BLaER1 treated with 17β-estradiol and CSF1 and Interleukin-3, amounts not matched to agents 10 nM and 100 nM (cell line): Measurements from ENCODE around the gene LYZL2.

Experiments
- H3K27ac ChIP-seq, 11 experiments: shearing (Covaris generic); formaldehyde crosslinking; 2 replicates each; pipeline ENCODE4 v1.8.1; 2022
- H3K27me3 ChIP-seq, 11 experiments: shearing (Covaris generic); formaldehyde crosslinking; 2 replicates each; pipeline ENCODE4 v1.8.1; 2022
- H3K36me3 ChIP-seq, 11 experiments: shearing (Covaris generic); formaldehyde crosslinking; 2 replicates each; pipeline ENCODE4 v1.8.1; 2022
- H3K4me1 ChIP-seq, 10 experiments: shearing (Covaris generic); formaldehyde crosslinking; 2 replicates each; pipeline ENCODE4 v1.8.1; 2022
- H3K4me2 ChIP-seq, 11 experiments: shearing (Covaris generic); formaldehyde crosslinking; 2 replicates each; pipeline ENCODE4 v1.8.1; 2022
- H3K4me3 ChIP-seq, 10 experiments: shearing (Covaris generic); formaldehyde crosslinking; 2 replicates each; pipeline ENCODE4 v1.8.1; 2022
- H3K9ac ChIP-seq, 11 experiments: shearing (Covaris generic); formaldehyde crosslinking; 2 replicates each; pipeline ENCODE4 v1.8.1; 2022
- H3K9me3 ChIP-seq, 11 experiments: shearing (Covaris generic); formaldehyde crosslinking; replicated peaks in 1 of 11; 2 replicates each; pipeline ENCODE4 v1.8.1; 2022
- H4K20me1 ChIP-seq, 11 experiments: shearing (Covaris generic); formaldehyde crosslinking; 2 replicates each; pipeline ENCODE4 v1.8.1; 2022
- Cebpa-rat ChIP-seq, 11 experiments: shearing (Covaris generic); IDR thresholded peaks; 2 replicates each; pipeline ENCODE4 v1.8.1; 2022

LYZL2 gene

DNA sequence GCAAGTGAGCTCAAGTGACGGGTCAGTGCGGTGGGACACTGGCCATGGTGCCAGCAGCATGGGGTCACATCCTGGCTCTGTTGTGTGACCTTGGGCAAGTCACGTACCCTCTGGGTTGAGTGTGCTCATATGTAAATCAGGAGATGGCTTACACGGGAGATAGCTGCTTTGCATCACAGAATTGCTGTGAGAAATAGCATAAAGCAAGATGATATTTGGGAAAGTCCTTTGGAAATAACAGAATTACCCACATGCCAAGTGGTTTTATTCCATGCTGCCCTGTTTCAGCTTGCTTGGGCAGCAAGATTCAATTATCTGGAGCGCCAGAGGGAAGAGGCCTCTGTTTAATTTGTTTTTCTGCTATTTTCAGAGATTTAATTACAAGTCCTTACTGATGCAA lies 48.9 kb downstream of the LYZL2 start:
- no peaks in the 10 kb centered on the region for H3K9me3 ChIP-seq
- no peak for TF ChIP-seq Cebpa-rat (IDR thresholded peaks at IDR 0.05)
- H3K9ac ChIP-seq = no peak overlapping the region
- no peak overlapping the region for H3K4me2 ChIP-seq
- no peak overlapping the region for H3K4me3 ChIP-seq
- no peaks in the 10 kb centered on the region for H4K20me1 ChIP-seq
- H3K36me3 ChIP-seq = no peaks in the 10 kb centered on the region
- H3K4me1 ChIP-seq = peaks cover 11 to 38% (median 14%) of the 10 kb centered on the region in 10 experiments; a peak in 19 of 20 replicates
- H3K27ac ChIP-seq = no peak overlapping the region
- no peaks in the 10 kb centered on the region for H3K27me3 ChIP-seq

DNA sequence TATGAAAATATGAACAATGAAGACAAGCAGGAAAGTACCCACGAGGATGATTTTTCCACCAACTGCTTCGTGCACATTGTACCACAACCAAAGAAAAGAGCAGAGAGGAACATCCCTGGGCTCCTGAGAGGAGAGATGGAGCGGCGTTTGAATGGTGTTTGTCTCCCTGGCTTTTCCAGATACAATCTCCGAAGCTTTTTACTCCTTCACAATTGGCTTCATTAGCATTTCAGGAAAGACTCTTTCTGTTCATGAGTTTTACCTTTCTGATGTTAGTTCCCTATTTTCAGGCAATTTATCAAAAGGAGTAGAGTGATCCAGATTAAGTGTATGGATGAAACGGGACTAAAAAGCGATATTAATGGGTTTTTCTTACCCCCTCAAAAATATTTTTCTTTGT lies 49.3 kb downstream of the LYZL2 start:
- Histone ChIP-seq H3K9me3 (no peaks in the 10 kb centered on the region), H3K4me1 (peaks cover 11 to 42% (median 14%) of the 10 kb centered on the region in 10 experiments; a peak in 19 of 20 replicates), H3K27ac (no peak overlapping the region), H3K27me3 (no peaks in the 10 kb centered on the region), H4K20me1 (no peaks in the 10 kb centered on the region), H3K9ac (no peak overlapping the region), H3K36me3 (no peaks in the 10 kb centered on the region), H3K4me3 (no peak overlapping the region), H3K4me2 (no peak overlapping the region)
- TF ChIP-seq Cebpa-rat (IDR thresholded peaks at IDR 0.05) = no peak

DNA sequence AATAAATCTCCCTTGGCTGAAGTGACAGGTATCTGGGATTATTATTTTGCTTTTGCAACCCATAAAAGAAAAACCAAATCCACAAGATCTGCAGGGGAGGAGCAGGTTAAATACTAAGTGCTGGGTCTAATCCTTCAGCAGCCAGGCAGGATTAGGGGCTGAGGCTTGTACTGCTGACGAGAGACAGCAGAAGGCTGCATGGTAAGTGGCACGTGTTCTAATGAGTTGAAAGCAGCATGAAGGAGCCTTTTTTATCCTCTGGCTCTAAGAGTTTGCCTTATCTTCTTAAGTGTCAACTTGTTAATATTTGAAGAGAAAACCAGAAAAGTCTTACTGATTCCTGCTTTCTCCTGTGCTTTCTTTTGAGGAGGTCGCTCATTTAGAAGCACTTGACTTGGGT lies 50.0 kb downstream of the LYZL2 start:
- Histone ChIP-seq H4K20me1 (no peaks in the 10 kb centered on the region), H3K36me3 (no peaks in the 10 kb centered on the region), H3K9me3 (no peaks in the 10 kb centered on the region), H3K27ac (no peak overlapping the region), H3K4me2 (no peak overlapping the region), H3K27me3 (no peaks in the 10 kb centered on the region), H3K9ac (no peak overlapping the region), H3K4me1 (peaks cover 11 to 49% (median 14%) of the 10 kb centered on the region in 10 experiments; a peak in 19 of 20 replicates), H3K4me3 (no peak overlapping the region)
- TF ChIP-seq Cebpa-rat (IDR thresholded peaks at IDR 0.05) = no peak

DNA sequence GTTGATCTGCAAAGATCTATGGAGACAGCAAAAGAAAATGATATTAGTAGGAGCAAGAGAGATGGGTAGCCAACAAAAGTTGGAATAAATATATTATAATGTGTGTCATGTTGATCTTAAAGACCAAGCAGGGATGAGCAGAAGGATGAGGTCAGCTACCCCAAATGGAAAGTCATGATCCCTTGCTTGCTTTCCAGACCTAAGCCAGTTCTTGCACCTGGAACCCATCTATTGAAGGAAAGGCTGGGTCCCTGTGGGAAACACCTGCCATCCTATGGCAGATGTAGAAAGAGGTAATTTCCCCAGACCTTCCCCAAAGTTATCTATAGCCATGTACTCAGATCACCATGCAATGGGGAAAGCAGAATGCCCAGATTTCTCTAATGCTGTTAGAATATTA lies 52.5 kb downstream of the LYZL2 start:
- H3K9me3 ChIP-seq = no peaks in the 10 kb centered on the region
- H3K4me2 ChIP-seq = no peak overlapping the region
- peaks cover 0 to 44% (median 3%) of the 10 kb centered on the region in 10 experiments; a peak in 8 of 20 replicates for H3K4me1 ChIP-seq
- H4K20me1 ChIP-seq = no peaks in the 10 kb centered on the region
- no peak for TF ChIP-seq Cebpa-rat (IDR thresholded peaks at IDR 0.05)
- no peaks in the 10 kb centered on the region for H3K36me3 ChIP-seq
- no peak overlapping the region for H3K27ac ChIP-seq
- H3K9ac ChIP-seq = no peak overlapping the region
- no peak overlapping the region for H3K4me3 ChIP-seq
- H3K27me3 ChIP-seq = no peaks in the 10 kb centered on the region

DNA sequence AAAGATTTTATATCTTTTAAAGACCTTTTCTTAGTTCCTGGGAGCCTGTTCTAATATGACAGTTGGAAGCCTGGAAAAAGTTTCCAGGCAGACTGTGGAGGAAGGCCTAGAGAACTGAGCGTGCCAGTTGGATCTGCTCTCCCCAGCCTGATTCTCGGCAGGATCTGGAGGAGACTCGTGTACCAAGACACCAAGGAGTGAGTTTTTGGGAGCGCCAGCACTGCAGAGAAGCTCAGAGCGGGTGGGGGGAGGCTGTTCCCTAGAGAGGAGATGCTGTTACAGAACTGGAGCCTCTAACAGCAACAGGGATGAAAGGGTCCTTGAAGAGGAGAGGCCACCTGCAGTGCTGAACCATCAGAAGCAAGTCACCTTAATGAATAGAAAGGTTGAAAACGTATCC lies 52.9 kb downstream of the LYZL2 start:
- Histone ChIP-seq H3K4me2 (no peak overlapping the region), H3K27me3 (no peaks in the 10 kb centered on the region), H3K4me3 (no peak overlapping the region), H3K36me3 (no peaks in the 10 kb centered on the region), H3K9me3 (no peaks in the 10 kb centered on the region), H3K4me1 (peaks cover 0 to 44% (median 3%) of the 10 kb centered on the region in 10 experiments; a peak in 8 of 20 replicates), H3K27ac (no peak overlapping the region), H3K9ac (no peak overlapping the region), H4K20me1 (no peaks in the 10 kb centered on the region)
- no peak for TF ChIP-seq Cebpa-rat (IDR thresholded peaks at IDR 0.05)

DNA sequence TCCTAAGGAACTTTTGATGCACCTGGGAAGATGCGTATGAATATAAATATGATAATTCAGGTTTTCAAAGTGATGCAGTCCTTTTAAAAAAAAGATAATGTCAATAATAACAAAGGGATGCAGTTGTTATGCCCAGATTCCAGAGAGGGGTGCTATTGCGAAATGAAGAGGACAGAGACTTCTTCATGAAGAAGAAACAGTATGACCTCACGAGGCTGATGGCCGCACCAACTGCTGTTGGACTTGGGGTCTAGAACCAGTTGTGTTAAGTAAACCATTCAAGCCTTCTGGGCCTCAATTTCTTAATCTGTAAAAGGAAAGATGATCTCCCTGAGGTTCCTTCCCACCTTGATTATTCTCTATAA lies 55.1 kb downstream of the LYZL2 start:
- peak in 5 of 11 experiments; percentile 34 to 59 (median 50); a peak in 7 of 22 replicates for TF ChIP-seq Cebpa-rat (IDR thresholded peaks at IDR 0.05)
- Histone ChIP-seq H3K27ac (peak overlapping the region in 2 of 11 experiments; percentile 13 to 37; a peak in 4 of 22 replicates), H3K9me3 (peaks cover 0 to 8% (median 0%) of the 10 kb centered on the region in 11 experiments; a peak in 3 of 22 replicates), H3K4me1 (peaks cover 0 to 42% (median 3%) of the 10 kb centered on the region in 10 experiments; a peak in 8 of 20 replicates), H3K9ac (no peak overlapping the region), H3K4me2 (peak overlapping the region in 4 of 11 experiments; percentile 14 to 69 (median 61); a peak in 6 of 22 replicates), H3K4me3 (no peak overlapping the region), H3K36me3 (no peaks in the 10 kb centered on the region), H3K27me3 (no peaks in the 10 kb centered on the region), H4K20me1 (no peaks in the 10 kb centered on the region)

DNA sequence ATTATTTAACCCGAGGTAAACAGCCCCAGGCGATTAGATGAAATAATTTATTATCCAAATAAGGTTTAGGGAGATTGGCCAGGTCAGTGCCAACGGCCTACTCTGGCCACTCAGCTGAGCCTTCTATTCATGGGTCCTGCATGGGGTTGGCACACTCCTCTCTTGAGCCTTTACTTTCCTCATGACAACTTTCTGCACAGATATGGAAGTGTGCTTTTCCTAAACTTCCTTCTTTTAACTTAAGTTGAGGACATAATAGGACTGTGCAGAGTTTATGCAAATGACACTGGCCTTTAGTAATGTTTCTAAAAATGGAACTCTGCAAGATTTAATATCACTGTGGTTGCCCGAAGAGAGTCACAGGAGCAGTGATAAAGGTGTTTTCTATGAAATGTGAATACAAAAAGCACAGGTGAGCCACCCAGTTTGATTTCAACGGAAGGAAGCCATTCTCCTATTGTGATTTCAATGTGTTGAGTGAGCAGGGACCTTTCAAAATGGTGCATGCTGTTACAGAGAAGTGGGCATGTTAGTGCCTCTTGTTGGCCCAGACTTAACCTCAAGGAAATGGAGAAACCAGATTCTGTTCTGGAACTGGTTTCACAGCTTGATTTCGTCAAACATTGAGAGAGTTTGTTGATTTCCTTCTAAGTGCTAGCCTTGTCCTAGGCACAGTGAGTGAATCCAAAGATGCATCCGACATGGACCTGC lies 55.7 kb downstream of the LYZL2 start:
- Histone ChIP-seq H3K4me2 (peak overlapping the region in 5 of 11 experiments; percentile 14 to 69 (median 59); a peak in 7 of 22 replicates), H3K4me1 (peaks cover 0 to 41% (median 3%) of the 10 kb centered on the region in 10 experiments; a peak in 8 of 20 replicates), H3K36me3 (no peaks in the 10 kb centered on the region), H3K27ac (peak overlapping the region in 2 of 11 experiments; percentile 13 to 37; a peak in 4 of 22 replicates), H3K27me3 (no peaks in the 10 kb centered on the region), H4K20me1 (no peaks in the 10 kb centered on the region), H3K9me3 (peaks cover 0 to 8% (median 0%) of the 10 kb centered on the region in 11 experiments; a peak in 3 of 22 replicates), H3K4me3 (no peak overlapping the region), H3K9ac (no peak overlapping the region)
- no peak for TF ChIP-seq Cebpa-rat (IDR thresholded peaks at IDR 0.05)

DNA sequence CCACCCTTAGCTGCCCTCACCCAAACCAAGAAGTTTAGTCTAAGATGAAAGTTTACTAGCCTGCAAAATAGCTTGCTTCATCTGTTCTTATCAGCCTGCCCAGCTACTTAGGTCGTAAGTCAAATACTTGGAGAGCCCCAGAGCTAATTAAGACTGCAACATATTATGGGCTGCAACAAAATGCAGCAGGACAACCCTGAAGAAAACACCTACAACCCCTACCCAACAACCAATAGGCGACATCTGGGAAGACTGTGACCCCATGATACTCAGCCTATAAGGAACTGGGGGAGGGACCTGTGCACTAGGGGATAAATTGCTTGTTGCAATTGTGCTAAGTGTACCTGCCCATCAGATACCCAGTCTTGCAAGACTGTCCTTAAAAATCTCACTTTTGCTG lies 64.1 kb downstream of the LYZL2 start:
- Histone ChIP-seq H3K9me3 (peaks cover 0 to 12% (median 0%) of the 10 kb centered on the region in 11 experiments; a peak in 3 of 22 replicates), H3K4me1 (peaks cover 0 to 17% (median 0%) of the 10 kb centered on the region in 10 experiments; a peak in 5 of 20 replicates), H3K27ac (no peak overlapping the region), H4K20me1 (no peaks in the 10 kb centered on the region), H3K36me3 (no peaks in the 10 kb centered on the region), H3K4me2 (no peak overlapping the region), H3K9ac (no peak overlapping the region), H3K4me3 (no peak overlapping the region), H3K27me3 (no peaks in the 10 kb centered on the region)
- TF ChIP-seq Cebpa-rat (IDR thresholded peaks at IDR 0.05) = no peak

DNA sequence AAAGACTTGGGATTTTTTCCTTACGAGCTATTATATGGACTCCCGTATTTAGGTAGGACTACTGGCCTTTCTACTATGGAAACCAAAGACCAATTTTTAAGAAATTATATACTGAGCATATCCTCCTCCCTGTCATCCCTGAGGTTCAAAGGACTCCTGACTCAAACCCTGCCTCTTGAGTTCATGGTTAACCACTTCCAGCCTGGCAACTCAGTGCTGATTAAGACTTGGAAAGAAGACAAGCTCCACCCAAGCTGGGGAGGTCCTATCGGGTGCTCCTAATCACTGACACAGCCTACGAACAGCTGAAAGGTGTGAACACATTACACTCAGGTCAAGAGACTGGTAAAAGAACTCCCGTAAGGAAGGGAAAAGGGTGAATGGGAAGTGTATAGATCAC lies 66.8 kb downstream of the LYZL2 start:
- H3K27ac ChIP-seq = no peak overlapping the region
- TF ChIP-seq Cebpa-rat (IDR thresholded peaks at IDR 0.05) = no peak
- no peak overlapping the region for H3K9ac ChIP-seq
- H4K20me1 ChIP-seq = no peaks in the 10 kb centered on the region
- 0 out of 22 replicates have a peak, but pooled peaks cover 0 to 12% (median 0%) of the 10 kb centered on the region in 11 experiments for H3K9me3 ChIP-seq
- H3K27me3 ChIP-seq = no peaks in the 10 kb centered on the region
- no peak overlapping the region for H3K4me2 ChIP-seq
- H3K4me1 ChIP-seq = peaks cover 0 to 14% (median 0%) of the 10 kb centered on the region in 10 experiments; a peak in 7 of 20 replicates
- no peak overlapping the region for H3K4me3 ChIP-seq
- no peaks in the 10 kb centered on the region for H3K36me3 ChIP-seq
